ENCODE data around the gene KCNA4.
"Not testable (repeated sequence)": the region's sequence is repeated elsewhere in the genome, so short reads cannot be mapped to it uniquely, and the experiment has no call there.

Gene KCNA4

DNA sequence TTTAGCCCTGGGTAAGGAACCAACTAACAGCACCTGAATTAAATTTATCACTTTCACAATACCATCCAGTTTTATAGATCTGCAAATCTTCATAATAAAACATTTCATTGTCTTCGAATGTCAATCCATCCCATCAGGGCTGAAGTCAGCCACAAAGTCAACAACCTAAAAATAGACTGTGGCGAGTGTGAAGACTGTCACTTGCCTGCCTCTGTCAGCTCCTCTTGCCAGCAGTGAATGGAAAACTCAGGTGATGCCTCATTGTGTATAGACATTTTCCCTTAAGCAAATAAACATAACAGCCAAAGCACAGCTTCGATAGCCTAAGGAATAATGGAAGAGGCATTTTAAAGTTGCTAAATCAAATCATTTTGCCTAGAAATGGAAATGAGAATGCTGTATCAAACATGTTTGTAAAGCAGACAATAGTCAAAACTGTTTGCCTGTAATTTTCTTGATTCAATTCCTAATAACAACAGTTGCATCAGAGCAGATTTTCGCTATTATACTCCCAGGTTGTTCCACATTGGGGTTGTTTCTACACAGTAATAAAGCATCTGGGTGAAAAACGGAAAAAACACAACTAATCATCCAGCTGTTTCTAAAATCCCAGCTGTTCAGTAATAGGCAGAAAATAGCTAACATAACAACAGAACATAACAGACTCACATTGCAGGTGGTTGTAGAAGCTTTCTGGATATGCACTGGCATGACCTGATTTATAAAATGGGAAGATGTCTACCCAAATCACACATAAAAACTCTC is 15.7 kb downstream of the KCNA4 start:
- DNase-seq (ENCODE audit: low read depth) = no peak

DNA sequence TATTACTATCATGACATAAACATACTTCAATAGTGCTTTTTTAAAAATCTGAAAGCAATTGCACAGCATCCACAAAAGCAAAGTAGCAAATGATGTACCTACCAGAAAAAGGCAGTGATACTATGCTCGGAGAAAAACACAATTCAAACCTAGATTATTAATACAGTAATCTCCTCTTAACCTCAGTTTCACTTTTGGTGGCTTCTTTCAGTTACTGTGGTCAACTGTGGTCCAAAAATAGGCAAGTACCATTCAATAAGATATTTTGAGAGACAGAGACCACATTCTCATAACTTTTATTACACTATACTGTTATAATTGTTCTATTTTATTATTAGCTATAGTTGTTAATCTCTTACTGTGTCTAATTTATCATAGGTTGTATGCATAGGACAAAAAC is 20.8 kb downstream of the KCNA4 start:
- no peak for DNase-seq (ENCODE audit: low read depth)

DNA sequence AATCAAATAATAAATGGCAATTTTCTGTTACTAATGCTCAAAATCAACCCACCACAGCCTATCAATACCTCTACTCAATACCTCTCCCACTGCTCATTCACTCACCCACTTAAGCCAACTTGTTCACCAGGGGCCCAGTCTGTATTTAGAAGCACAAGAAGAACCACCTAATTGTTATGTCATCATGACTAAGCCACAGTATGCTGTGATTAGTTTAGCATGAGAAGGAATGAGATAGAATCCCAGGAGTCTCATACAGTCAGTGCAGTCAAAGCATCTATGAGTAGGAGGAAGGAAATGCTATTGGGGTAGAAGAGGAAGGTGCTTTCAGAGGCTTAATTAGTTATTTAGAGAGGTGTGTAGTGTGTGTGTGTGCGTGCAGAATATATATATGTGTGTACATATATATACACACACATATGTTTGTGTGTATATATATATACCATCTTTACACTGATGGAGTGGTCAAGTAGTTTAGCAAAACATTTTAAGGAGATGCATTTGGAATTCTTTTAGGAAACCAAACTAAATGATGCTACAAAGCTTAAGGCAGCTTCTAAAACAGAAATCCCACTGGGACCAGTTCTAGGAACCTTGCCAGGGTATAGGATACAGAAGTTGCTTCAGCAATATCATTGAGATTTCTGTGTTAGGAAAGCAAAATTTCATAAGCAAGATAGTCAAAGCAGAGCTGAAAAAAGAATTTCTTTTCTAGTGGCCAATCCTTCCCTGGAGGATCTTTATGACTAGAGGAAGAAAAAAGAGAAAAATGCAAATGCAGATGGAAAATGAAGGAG is 27.5 kb downstream of the KCNA4 start:
- DNase-seq (ENCODE audit: low read depth) = no peak

DNA sequence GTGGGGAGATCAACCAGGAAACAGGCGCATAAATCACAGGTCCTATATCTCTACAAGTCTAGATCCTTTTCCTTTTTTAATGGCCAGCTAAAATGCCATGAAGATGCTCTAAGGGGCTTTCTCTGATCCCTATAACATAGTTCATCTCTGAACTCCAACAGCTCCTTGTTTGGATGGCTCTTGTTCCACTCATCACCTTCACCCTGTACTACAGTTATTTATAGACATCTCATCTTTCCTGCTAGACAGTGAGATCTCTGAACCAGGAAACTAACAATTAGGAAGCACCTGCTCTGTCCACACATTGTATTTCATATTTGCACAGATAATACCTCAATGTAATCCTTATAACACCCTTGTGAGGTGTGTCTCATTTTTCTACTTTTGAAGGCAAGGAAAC is 31.6 kb downstream of the KCNA4 start:
- no peak for DNase-seq (ENCODE audit: low read depth)

DNA sequence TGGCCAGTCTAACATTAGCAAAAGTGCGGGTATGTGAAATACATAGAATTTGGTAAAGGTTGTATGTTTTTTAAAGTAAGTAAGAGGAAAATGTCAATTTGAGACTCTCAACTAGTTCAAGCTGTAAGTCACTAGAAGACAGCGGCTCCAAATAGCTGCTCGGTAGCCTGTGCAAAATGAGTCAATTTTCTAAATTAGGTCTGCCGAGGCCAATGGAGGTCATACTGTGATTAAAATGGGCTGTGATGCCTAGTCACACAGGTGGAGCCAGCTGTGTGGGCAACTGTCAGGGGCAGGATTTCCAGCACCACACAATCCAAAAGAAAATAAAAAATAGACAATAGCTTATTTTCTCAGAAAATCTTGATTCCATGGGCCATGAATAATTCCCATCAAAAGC is 32.3 kb downstream of the KCNA4 start:
- DNase-seq (ENCODE audit: low read depth) = no peak

DNA sequence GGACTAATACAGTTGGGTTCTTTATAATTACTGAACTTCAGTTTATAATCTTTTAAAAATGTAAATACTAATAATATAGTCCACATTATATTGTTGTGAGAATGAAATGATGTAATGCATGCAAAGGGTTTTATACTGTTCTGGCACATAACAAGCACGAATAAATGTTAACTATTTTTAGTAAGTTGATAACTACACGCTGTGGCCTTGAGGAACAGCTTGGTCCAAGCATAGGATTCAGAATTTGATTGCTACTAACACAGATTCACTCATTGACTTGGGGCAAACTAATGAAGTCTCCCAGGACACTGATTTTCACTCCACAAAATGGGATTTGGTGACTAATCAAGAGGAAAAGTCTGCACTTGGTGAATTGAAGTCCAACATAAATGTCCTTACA is 38.3 kb downstream of the KCNA4 start:
- DNase-seq (ENCODE audit: low read depth) = no peak

DNA sequence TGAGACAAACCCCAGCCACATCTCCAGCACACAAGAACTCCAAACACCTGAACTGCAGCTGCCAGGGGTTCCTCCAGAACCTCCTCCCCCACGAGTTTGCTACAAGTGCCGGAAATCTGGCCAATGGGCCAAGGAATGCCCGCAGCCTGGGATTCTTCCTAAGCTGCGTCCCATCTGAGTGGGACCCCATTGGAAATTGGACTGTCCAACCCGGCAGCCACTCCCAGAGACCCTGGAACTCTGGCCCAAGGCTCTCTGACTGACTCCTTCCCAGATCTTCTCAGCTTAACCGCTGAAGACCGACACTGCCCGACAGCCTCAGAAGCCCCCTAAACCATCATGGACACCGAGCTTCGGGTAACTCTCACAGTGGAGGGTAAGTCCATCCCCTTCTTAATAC is 41.2 kb downstream of the KCNA4 start:
- not testable (repeated sequence) for DNase-seq (ENCODE audit: low read depth)

DNA sequence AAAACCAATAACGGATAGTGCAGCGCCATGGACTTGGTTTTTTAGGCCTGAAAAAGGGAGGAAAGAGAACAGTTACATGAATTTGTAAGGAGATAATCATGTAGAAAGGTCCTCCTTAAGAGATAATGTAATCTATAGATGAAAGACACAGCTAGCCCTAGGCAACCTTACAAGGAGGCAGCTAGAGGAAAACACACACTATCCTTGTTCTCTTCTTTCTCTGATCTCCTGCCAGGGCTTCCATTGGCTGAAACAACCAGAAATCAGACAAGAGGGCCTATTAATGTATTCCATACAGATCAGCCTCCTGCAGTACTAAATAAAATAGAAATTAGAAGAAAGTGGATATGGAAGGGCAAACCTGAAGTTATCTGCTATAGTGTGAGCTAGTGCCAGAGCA is 53.0 kb downstream of the KCNA4 start:
- DNase-seq (ENCODE audit: low read depth) = no peak

DNA sequence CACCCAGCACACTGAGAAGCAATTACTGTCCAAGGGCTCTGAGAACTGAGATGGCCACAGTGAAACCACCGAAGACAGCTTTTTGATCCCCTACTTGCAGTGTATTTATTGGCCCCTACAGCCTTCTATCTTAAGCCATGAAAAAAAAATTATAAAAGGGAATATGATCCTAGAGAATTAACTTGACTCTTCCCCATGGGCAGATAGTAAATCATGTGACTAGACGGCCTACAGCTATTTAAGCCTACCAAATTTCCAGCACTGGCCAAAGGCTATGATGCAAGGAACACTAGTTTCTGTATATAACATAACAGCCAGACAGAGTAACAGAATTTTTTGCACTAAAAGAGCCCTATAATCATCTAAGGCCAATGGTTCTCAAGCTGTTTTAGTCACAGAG is 53.8 kb downstream of the KCNA4 start:
- DNase-seq (ENCODE audit: low read depth) = no peak

DNA sequence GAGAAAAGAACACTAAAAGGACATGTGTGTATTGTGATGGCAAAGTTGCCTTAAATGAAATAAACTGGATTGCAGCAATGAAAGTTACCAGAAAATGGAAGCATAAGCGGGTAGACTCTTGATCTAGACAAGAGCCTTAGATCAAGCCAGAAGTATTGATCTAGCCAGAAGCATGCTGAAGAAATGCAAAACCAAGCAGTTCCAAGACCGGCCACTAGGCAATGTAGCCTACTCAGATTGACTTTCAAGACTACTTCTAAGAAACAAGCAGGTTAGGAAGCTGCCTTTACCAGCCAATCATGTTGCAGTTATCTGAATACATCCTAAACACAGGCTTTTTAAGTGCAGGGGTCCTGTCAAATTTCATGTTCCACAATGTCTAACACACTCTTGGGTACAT is 54.6 kb downstream of the KCNA4 start:
- DNase-seq (ENCODE audit: low read depth) = no peak

Data from amniotic epithelial cell (primary cell).